ENCODE data around the gene PPP2R2D. TPM values are rescaled to one million over a fixed set of nuclear protein-coding genes. Genes with fewer than 3 reads are reported as not detected.
"Not testable (repeated sequence)": the region's sequence is repeated elsewhere in the genome, so short reads cannot be mapped to it uniquely, and the experiment has no call there.

The PPP2R2D gene
- total RNA-seq, 1 donor = 23.9 TPM

- no peak for DNase-seq (ENCODE audit: insufficient read length, low spot score, missing footprints)
- no peak overlapping the region for H2AFZ ChIP-seq (ENCODE audit: low read length)
- H4K20me1 ChIP-seq (ENCODE audit: insufficient read depth, low read length) = peaks cover 28% of the 10 kb centered on the region
- H3K4me1 ChIP-seq (ENCODE audit: insufficient read depth, low read length) = no peaks in the 10 kb centered on the region
- no peaks in the 10 kb centered on the region for H3K27me3 ChIP-seq (ENCODE audit: insufficient read depth, low read length)
- peaks cover 6% of the 10 kb centered on the region for H3K36me3 ChIP-seq (ENCODE audit: insufficient read depth, low read length)
- no peak overlapping the region for H3K4me2 ChIP-seq (ENCODE audit: insufficient read depth, low read length)
- no peak overlapping the region for H3K27ac ChIP-seq (ENCODE audit: low read depth, low read length)
- H3K9me3 ChIP-seq (ENCODE audit: low read depth, low read length) = no peaks in the 10 kb centered on the region
- no peak overlapping the region for H3K4me3 ChIP-seq (ENCODE audit: insufficient read depth, low read length)
- H3K79me2 ChIP-seq (ENCODE audit: insufficient read depth, low read length) = peaks cover 96% of the 10 kb centered on the region
- no peak for TF ChIP-seq CTCF (IDR thresholded peaks at IDR 0.05; ENCODE audit: extremely low read depth, low read depth, low read length)
Measured at GRCh38 chr10:131912620-131913019, 11.8 kb downstream of the PPP2R2D start.

GRCh38 chr10:131915484-131915883, 14.7 kb downstream of the PPP2R2D start:
- no peaks in the 10 kb centered on the region for H3K27me3 ChIP-seq (ENCODE audit: insufficient read depth, low read length)
- H3K27ac ChIP-seq (ENCODE audit: low read depth, low read length) = no peak overlapping the region
- no peaks in the 10 kb centered on the region for H3K4me1 ChIP-seq (ENCODE audit: insufficient read depth, low read length)
- no peak for DNase-seq (ENCODE audit: insufficient read length, low spot score, missing footprints)
- H3K4me2 ChIP-seq (ENCODE audit: insufficient read depth, low read length) = no peak overlapping the region
- H3K9me3 ChIP-seq (ENCODE audit: low read depth, low read length) = no peaks in the 10 kb centered on the region
- H3K36me3 ChIP-seq (ENCODE audit: insufficient read depth, low read length) = peaks cover 3% of the 10 kb centered on the region
- no peak overlapping the region for H3K4me3 ChIP-seq (ENCODE audit: insufficient read depth, low read length)
- no peak overlapping the region for H2AFZ ChIP-seq (ENCODE audit: low read length)
- peaks cover 9% of the 10 kb centered on the region for H4K20me1 ChIP-seq (ENCODE audit: insufficient read depth, low read length)
- peaks cover 95% of the 10 kb centered on the region for H3K79me2 ChIP-seq (ENCODE audit: insufficient read depth, low read length)
- no peak for TF ChIP-seq CTCF (IDR thresholded peaks at IDR 0.05; ENCODE audit: extremely low read depth, low read depth, low read length)

GRCh38 chr10:131915990-131916766, 15.4 kb downstream of the PPP2R2D start:
- peaks cover 14% of the 10 kb centered on the region for H4K20me1 ChIP-seq (ENCODE audit: insufficient read depth, low read length)
- no peaks in the 10 kb centered on the region for H3K9me3 ChIP-seq (ENCODE audit: low read depth, low read length)
- DNase-seq (ENCODE audit: insufficient read length, low spot score, missing footprints) = no peak

GRCh38 chr10:131916767-131917160, 16.0 kb downstream of the PPP2R2D start:
- H3K27ac ChIP-seq (ENCODE audit: low read depth, low read length); H3K27me3 ChIP-seq (ENCODE audit: insufficient read depth, low read length); DNase-seq (ENCODE audit: insufficient read length, low spot score, missing footprints); H3K9me3 ChIP-seq (ENCODE audit: low read depth, low read length); H3K4me3 ChIP-seq (ENCODE audit: insufficient read depth, low read length); H3K4me2 ChIP-seq (ENCODE audit: insufficient read depth, low read length); H3K36me3 ChIP-seq (ENCODE audit: insufficient read depth, low read length); H2AFZ ChIP-seq (ENCODE audit: low read length); H3K4me1 ChIP-seq (ENCODE audit: insufficient read depth, low read length): not testable (repeated sequence)
- H3K79me2 ChIP-seq (ENCODE audit: insufficient read depth, low read length) = peaks cover 95% of the 10 kb centered on the region
- H4K20me1 ChIP-seq (ENCODE audit: insufficient read depth, low read length) = peaks cover 20% of the 10 kb centered on the region

More at GRCh38 chr10:131915990-131916766, 15.4 kb downstream of the PPP2R2D start:
- Histone ChIP-seq H3K27ac (ENCODE audit: low read depth, low read length) (no peak overlapping the region), H3K4me1 (ENCODE audit: insufficient read depth, low read length) (no peaks in the 10 kb centered on the region), H3K4me3 (ENCODE audit: insufficient read depth, low read length) (no peak overlapping the region), H2AFZ (ENCODE audit: low read length) (no peak overlapping the region), H3K27me3 (ENCODE audit: insufficient read depth, low read length) (no peaks in the 10 kb centered on the region), H3K4me2 (ENCODE audit: insufficient read depth, low read length) (no peak overlapping the region), H3K79me2 (ENCODE audit: insufficient read depth, low read length) (peaks cover 95% of the 10 kb centered on the region), H3K36me3 (ENCODE audit: insufficient read depth, low read length) (peaks cover 3% of the 10 kb centered on the region)
- no peak for TF ChIP-seq CTCF (IDR thresholded peaks at IDR 0.05; ENCODE audit: extremely low read depth, low read depth, low read length)

- DNase-seq (ENCODE audit: insufficient read length, low spot score, missing footprints); H3K4me1 ChIP-seq (ENCODE audit: insufficient read depth, low read length): not testable (repeated sequence)
- peaks cover 20% of the 10 kb centered on the region for H4K20me1 ChIP-seq (ENCODE audit: insufficient read depth, low read length)
Measured at GRCh38 chr10:131917496-131917895, 16.7 kb downstream of the PPP2R2D start.

GRCh38 chr10:131919461-131919860, 18.7 kb downstream of the PPP2R2D start:
- H3K27ac ChIP-seq (ENCODE audit: low read depth, low read length); H3K4me1 ChIP-seq (ENCODE audit: insufficient read depth, low read length); H2AFZ ChIP-seq (ENCODE audit: low read length); H3K36me3 ChIP-seq (ENCODE audit: insufficient read depth, low read length); DNase-seq (ENCODE audit: insufficient read length, low spot score, missing footprints); H3K4me2 ChIP-seq (ENCODE audit: insufficient read depth, low read length); H3K27me3 ChIP-seq (ENCODE audit: insufficient read depth, low read length); H3K4me3 ChIP-seq (ENCODE audit: insufficient read depth, low read length); H3K9me3 ChIP-seq (ENCODE audit: low read depth, low read length): not testable (repeated sequence)
- Histone ChIP-seq H4K20me1 (ENCODE audit: insufficient read depth, low read length) (peaks cover 23% of the 10 kb centered on the region), H3K79me2 (ENCODE audit: insufficient read depth, low read length) (peaks cover 95% of the 10 kb centered on the region)

More at GRCh38 chr10:131917496-131917895, 16.7 kb downstream of the PPP2R2D start:
- peaks cover 95% of the 10 kb centered on the region for H3K79me2 ChIP-seq (ENCODE audit: insufficient read depth, low read length)
- H3K4me2 ChIP-seq (ENCODE audit: insufficient read depth, low read length); H3K27me3 ChIP-seq (ENCODE audit: insufficient read depth, low read length); H2AFZ ChIP-seq (ENCODE audit: low read length); H3K27ac ChIP-seq (ENCODE audit: low read depth, low read length); H3K36me3 ChIP-seq (ENCODE audit: insufficient read depth, low read length); H3K9me3 ChIP-seq (ENCODE audit: low read depth, low read length); H3K4me3 ChIP-seq (ENCODE audit: insufficient read depth, low read length): not testable (repeated sequence)
